HG03460 (cell line): ENCODE measurements around the gene PITPNC1.
"Not testable (repeated sequence)": the region's sequence is repeated elsewhere in the genome, so short reads cannot be mapped to it uniquely, and the experiment has no call there.

ENCODE experiments used
- ATAC-seq: cut with Tn5 transposase; IDR thresholded peaks from one replicate; pipeline ENCODE4 v1.9.1; 2021; ENCODE audit not compliant: unreplicated experiment

PITPNC1 gene

GRCh38 chr17:67430515-67430914 lies 53.4 kb downstream of the PITPNC1 start:
- not testable (repeated sequence) for ATAC-seq

GRCh38 chr17:67431249-67432015 lies 54.4 kb downstream of the PITPNC1 start:
- no peak for ATAC-seq

GRCh38 chr17:67433248-67433924 lies 56.3 kb downstream of the PITPNC1 start:
- no peak for ATAC-seq

GRCh38 chr17:67434061-67434525 lies 57.0 kb downstream of the PITPNC1 start:
- no peak for ATAC-seq

GRCh38 chr17:67435122-67435521 lies 58.0 kb downstream of the PITPNC1 start:
- no peak for ATAC-seq

GRCh38 chr17:67435786-67436185 lies 58.7 kb downstream of the PITPNC1 start:
- no peak for ATAC-seq

GRCh38 chr17:67436233-67436632 lies 59.2 kb downstream of the PITPNC1 start:
- ATAC-seq = no peak

- no peak for ATAC-seq
Observed at GRCh38 chr17:67438667-67439066, 61.6 kb downstream of the PITPNC1 start.

GRCh38 chr17:67439269-67439668 lies 62.2 kb downstream of the PITPNC1 start:
- no peak for ATAC-seq

GRCh38 chr17:67440277-67441051 lies 63.4 kb downstream of the PITPNC1 start:
- ATAC-seq = no peak

- no peak for ATAC-seq
Observed at GRCh38 chr17:67441052-67441895, 64.2 kb downstream of the PITPNC1 start.

- ATAC-seq = no peak
Observed at GRCh38 chr17:67441896-67442219, 64.8 kb downstream of the PITPNC1 start.

GRCh38 chr17:67442787-67443624 lies 65.9 kb downstream of the PITPNC1 start:
- no peak for ATAC-seq

GRCh38 chr17:67443931-67444595 lies 67.0 kb downstream of the PITPNC1 start:
- no peak for ATAC-seq

GRCh38 chr17:67448449-67448848 lies 71.4 kb downstream of the PITPNC1 start:
- no peak for ATAC-seq

- ATAC-seq = no peak
Observed at GRCh38 chr17:67449065-67449464, 72.0 kb downstream of the PITPNC1 start.

GRCh38 chr17:67449845-67450755 lies 73.0 kb downstream of the PITPNC1 start:
- no peak for ATAC-seq
